ENCODE measurements around the gene LLCFC1. TPM values are rescaled to one million over a fixed set of nuclear protein-coding genes. Genes with fewer than 3 reads are reported as not detected.

LLCFC1 gene
- total and polyA plus RNA-seq, 2 of the 8 experiments (the other 6 are each of a cell fraction or from before 2014, with no cell fraction given): not detected

- TF ChIP-seq CHD7 (IDR thresholded peaks at IDR 0.05; ENCODE audit: insufficient replicate concordance, low read length): no peak
- no peak for TF ChIP-seq RFX5 (IDR thresholded peaks at IDR 0.05; ENCODE audit: borderline replicate concordance, low read depth, low read length)
- no peak for TF ChIP-seq RXRA (IDR thresholded peaks at IDR 0.05; ENCODE audit: insufficient read depth, low read depth, low read length)
- no peak for TF ChIP-seq SP1 (IDR thresholded peaks at IDR 0.05; ENCODE audit: low read depth, low read length)
- TF ChIP-seq BACH1 (IDR thresholded peaks at IDR 0.05; ENCODE audit: low read length): no peak
- no peak for TF ChIP-seq SIRT6 (IDR thresholded peaks at IDR 0.05; ENCODE audit: low read length)
- TF ChIP-seq YY1 (IDR thresholded peaks at IDR 0.05; ENCODE audit: low read depth, low read length): no peak
Measured at GRCh38 chr7:142968229-142968628, 28.9 kb downstream of the LLCFC1 start (continued).
